HEK293 (cell line): ENCODE results near the gene GPX4.

Experiments used
- KLF8 ChIP-seq: fragments of 450-650 bp; formaldehyde crosslinking; IDR thresholded peaks from 2 replicates; pipeline ENCODE4 v1.5.1; 2016; ENCODE audit warnings: missing biosample characterization, missing genetic modification characterization
- SCRT2 ChIP-seq: fragments of 450-650 bp; formaldehyde crosslinking; IDR thresholded peaks from 2 replicates; pipeline ENCODE4 v1.5.1; 2016; ENCODE audit warnings: missing biosample characterization, missing genetic modification characterization
- TCF7L2 ChIP-seq: IDR thresholded peaks from 2 replicates; pipeline ENCODE4 v1.6.1; 2011; ENCODE audit warnings: low read depth, mild to moderate bottlenecking, inconsistent platforms, low read length, moderate library complexity, borderline replicate concordance
- YY2 ChIP-seq: fragments of 450-650 bp; formaldehyde crosslinking; IDR thresholded peaks from 2 replicates; pipeline ENCODE4 v1.5.1; 2016; ENCODE audit warnings: missing biosample characterization, missing genetic modification characterization
- ZIC2 ChIP-seq: fragments of 450-650 bp; formaldehyde crosslinking; IDR thresholded peaks from 2 replicates; pipeline ENCODE4 v1.5.1; 2016; ENCODE audit warnings: missing biosample characterization, missing genetic modification characterization
- ZNF146 ChIP-seq: fragments of 450-650 bp; formaldehyde crosslinking; IDR thresholded peaks from 2 replicates; pipeline ENCODE4 v1.5.1; 2016; ENCODE audit warnings: missing biosample characterization, missing genetic modification characterization
- ZNF223 ChIP-seq: fragments of 450-650 bp; formaldehyde crosslinking; IDR thresholded peaks from 2 replicates; pipeline ENCODE4 v1.5.1; 2016; ENCODE audit warnings: missing biosample characterization, missing genetic modification characterization
- ZNF404 ChIP-seq: fragments of 450-650 bp; formaldehyde crosslinking; IDR thresholded peaks from 2 replicates; pipeline ENCODE4 v1.5.1; 2017; ENCODE audit warnings: missing biosample characterization, missing genetic modification characterization
- ZNF555 ChIP-seq: fragments of 450-650 bp; formaldehyde crosslinking; conservative IDR thresholded peaks from 2 replicates; pipeline ENCODE4 v1.5.1; 2017; ENCODE audit warnings: missing biosample characterization, mild to moderate bottlenecking, missing genetic modification characterization, inconsistent platforms
- ZNF571 ChIP-seq: fragments of 450-650 bp; formaldehyde crosslinking; IDR thresholded peaks from 2 replicates; pipeline ENCODE4 v1.5.0; 2017; ENCODE audit warnings: missing biosample characterization, missing genetic modification characterization
- ZNF621 ChIP-seq: fragments of 450-650 bp; formaldehyde crosslinking; IDR thresholded peaks from 2 replicates; pipeline ENCODE4 v1.5.1; 2017; ENCODE audit warnings: missing biosample characterization, missing genetic modification characterization
- ZNF654 ChIP-seq: fragments of 450-650 bp; formaldehyde crosslinking; IDR thresholded peaks from 2 replicates; pipeline ENCODE4 v1.5.1; 2016; ENCODE audit warnings: low read depth, missing biosample characterization, missing genetic modification characterization
- ZNF664 ChIP-seq: fragments of 450-650 bp; formaldehyde crosslinking; IDR thresholded peaks from 2 replicates; pipeline ENCODE4 v1.5.1; 2016; ENCODE audit warnings: missing biosample characterization, missing genetic modification characterization
- ZNF768 ChIP-seq: fragments of 450-650 bp; formaldehyde crosslinking; IDR thresholded peaks from 2 replicates; pipeline ENCODE4 v1.5.1; 2018; ENCODE audit warnings: missing biosample characterization, mild to moderate bottlenecking, missing genetic modification characterization
- ZNF837 ChIP-seq: fragments of 450-650 bp; formaldehyde crosslinking; IDR thresholded peaks from 2 replicates; pipeline ENCODE4 v1.5.1; 2016; ENCODE audit warnings: missing biosample characterization, missing genetic modification characterization
- ZSCAN16 ChIP-seq: fragments of 450-650 bp; formaldehyde crosslinking; IDR thresholded peaks from 2 replicates; pipeline ENCODE4 v1.5.1; 2016; ENCODE audit warnings: missing biosample characterization, missing genetic modification characterization
- TF ChIP-seq, protein P1 (sequence below): fragments of 450-650 bp; formaldehyde crosslinking; IDR thresholded peaks from 2 replicates; pipeline ENCODE4 v1.5.1; 2016; ENCODE audit warnings: missing biosample characterization, missing genetic modification characterization
- TF ChIP-seq, protein P2 (sequence below): fragments of 450-650 bp; formaldehyde crosslinking; IDR thresholded peaks from 2 replicates; pipeline ENCODE4 v1.5.1; 2016; ENCODE audit warnings: missing biosample characterization, missing genetic modification characterization
- TF ChIP-seq, protein P3 (sequence below): fragments of 450-650 bp; formaldehyde crosslinking; optimal IDR thresholded peaks from 2 replicates; pipeline ENCODE3; 2016; ENCODE audit warnings: missing biosample characterization, mild to moderate bottlenecking, missing genetic modification characterization
- TF ChIP-seq, protein P4 (sequence below): fragments of 450-650 bp; formaldehyde crosslinking; IDR thresholded peaks from 2 replicates; pipeline ENCODE4 v1.5.1; 2016; ENCODE audit warnings: missing biosample characterization, missing genetic modification characterization
- TF ChIP-seq, protein P5 (sequence below): fragments of 450-650 bp; formaldehyde crosslinking; conservative IDR thresholded peaks from 2 replicates; pipeline ENCODE4 v1.5.1; 2016; ENCODE audit warnings: low read depth, missing biosample characterization, missing genetic modification characterization
- TF ChIP-seq, protein P6 (sequence below): fragments of 450-650 bp; formaldehyde crosslinking; IDR thresholded peaks from 2 replicates; pipeline ENCODE4 v1.5.1; 2016; ENCODE audit warnings: missing biosample characterization, missing genetic modification characterization
- TF ChIP-seq, protein P7 (sequence below): fragments of 450-650 bp; formaldehyde crosslinking; IDR thresholded peaks from 2 replicates; pipeline ENCODE4 v1.5.1; 2016; ENCODE audit warnings: missing biosample characterization, missing genetic modification characterization, borderline replicate concordance

The GPX4 gene

DNA sequence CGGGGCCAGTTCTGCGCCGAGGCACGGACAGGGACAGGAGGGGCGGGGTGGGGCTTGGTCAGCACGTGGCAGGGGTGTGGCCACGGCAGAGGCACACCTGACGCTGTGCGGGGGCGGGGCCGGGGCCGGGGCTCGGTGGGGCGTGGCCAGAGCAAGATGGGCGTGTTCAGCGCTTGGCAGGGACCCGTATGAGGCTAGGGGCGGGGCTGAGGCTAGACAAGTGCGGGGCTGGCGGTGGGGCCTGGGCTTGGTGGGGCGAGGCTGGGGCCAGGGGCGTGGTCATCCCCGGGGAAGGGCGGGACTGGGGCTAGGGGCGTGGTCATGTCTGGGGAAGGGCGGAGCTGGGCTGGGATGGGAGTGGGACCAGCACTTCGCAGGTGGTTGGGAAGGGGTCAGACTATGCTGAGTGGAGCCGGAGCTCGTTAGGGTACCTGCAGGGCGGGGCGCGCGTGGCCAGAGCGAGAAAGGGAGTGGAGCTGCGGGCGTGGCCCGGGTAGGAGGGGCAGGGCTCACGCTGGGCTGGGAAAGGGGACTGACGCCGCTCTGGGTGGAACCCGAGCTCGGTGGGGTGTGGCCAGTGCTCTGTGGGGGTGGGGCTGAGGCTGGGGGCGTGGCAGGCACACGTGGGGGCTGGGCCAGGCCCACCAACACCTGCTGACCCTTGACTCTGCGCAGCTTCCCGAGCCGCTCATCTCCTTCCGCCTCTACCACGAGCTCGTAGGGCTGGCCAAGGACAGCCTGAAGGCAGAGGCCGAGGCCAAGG is 21.4 kb upstream of the GPX4 start (continued):
- TF ChIP-seq, protein P1, sequence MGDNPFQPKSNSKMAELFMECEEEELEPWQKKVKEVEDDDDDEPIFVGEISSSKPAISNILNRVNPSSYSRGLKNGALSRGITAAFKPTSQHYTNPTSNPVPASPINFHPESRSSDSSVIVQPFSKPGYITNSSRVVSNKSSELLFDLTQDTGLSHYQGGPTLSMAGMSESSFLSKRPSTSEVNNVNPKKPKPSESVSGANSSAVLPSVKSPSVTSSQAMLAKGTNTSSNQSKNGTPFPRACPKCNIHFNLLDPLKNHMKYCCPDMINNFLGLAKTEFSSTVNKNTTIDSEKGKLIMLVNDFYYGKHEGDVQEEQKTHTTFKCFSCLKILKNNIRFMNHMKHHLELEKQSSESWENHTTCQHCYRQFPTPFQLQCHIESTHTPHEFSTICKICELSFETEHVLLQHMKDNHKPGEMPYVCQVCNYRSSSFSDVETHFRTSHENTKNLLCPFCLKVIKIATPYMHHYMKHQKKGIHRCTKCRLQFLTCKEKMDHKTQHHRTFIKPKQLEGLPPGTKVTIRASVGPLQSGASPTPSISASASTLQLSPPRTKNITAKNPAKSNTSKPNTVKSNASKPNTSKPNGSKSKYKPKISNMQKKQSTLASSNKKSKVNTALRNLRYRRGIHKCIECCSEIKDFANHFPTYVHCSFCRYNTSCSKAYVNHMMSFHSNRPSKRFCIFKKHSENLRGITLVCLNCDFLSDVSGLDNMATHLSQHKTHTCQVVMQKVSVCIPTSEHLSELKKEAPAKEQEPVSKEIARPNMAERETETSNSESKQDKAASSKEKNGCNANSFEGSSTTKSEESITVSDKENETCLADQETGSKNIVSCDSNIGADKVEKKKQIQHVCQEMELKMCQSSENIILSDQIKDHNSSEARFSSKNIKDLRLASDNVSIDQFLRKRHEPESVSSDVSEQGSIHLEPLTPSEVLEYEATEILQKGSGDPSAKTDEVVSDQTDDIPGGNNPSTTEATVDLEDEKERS (tag by site-specific recombination) = no peak
- no peak for TF ChIP-seq ZNF664 (tag by site-specific recombination)
- TF ChIP-seq, protein P2, sequence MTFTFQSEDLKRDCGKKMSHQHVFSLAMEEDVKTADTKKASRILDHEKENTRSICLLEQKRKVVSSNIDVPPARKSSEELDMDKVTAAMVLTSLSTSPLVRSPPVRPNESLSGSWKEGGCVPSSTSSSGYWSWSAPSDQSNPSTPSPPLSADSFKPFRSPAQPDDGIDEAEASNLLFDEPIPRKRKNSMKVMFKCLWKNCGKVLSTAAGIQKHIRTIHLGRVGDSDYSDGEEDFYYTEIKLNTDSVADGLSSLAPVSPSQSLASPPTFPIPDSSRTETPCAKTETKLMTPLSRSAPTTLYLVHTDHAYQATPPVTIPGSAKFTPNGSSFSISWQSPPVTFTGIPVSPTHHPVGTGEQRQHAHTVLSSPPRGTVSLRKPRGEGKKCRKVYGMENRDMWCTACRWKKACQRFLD (tag by site-specific recombination) = no peak
- no peak for TF ChIP-seq ZNF223 (tag by site-specific recombination)
- TF ChIP-seq ZSCAN16 (tag by site-specific recombination) = no peak
- TF ChIP-seq ZNF555 (tag by site-specific recombination) = no peak
- no peak for TF ChIP-seq ZNF654
- TF ChIP-seq, protein P3, sequence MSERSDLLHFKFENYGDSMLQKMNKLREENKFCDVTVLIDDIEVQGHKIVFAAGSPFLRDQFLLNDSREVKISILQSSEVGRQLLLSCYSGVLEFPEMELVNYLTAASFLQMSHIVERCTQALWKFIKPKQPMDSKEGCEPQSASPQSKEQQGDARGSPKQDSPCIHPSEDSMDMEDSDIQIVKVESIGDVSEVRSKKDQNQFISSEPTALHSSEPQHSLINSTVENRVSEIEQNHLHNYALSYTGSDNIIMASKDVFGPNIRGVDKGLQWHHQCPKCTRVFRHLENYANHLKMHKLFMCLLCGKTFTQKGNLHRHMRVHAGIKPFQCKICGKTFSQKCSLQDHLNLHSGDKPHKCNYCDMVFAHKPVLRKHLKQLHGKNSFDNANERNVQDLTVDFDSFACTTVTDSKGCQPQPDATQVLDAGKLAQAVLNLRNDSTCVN (tag by site-specific recombination) = peak; percentile 35
- no peak for TF ChIP-seq TCF7L2
- TF ChIP-seq ZIC2 (tag by site-specific recombination) = peak; percentile 41
- TF ChIP-seq, protein P4, sequence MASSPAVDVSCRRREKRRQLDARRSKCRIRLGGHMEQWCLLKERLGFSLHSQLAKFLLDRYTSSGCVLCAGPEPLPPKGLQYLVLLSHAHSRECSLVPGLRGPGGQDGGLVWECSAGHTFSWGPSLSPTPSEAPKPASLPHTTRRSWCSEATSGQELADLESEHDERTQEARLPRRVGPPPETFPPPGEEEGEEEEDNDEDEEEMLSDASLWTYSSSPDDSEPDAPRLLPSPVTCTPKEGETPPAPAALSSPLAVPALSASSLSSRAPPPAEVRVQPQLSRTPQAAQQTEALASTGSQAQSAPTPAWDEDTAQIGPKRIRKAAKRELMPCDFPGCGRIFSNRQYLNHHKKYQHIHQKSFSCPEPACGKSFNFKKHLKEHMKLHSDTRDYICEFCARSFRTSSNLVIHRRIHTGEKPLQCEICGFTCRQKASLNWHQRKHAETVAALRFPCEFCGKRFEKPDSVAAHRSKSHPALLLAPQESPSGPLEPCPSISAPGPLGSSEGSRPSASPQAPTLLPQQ (tag by site-specific recombination) = peak; percentile 66
- TF ChIP-seq ZNF621 (tag by site-specific recombination) = no peak
- TF ChIP-seq ZNF768 = no peak
- TF ChIP-seq, protein P5, sequence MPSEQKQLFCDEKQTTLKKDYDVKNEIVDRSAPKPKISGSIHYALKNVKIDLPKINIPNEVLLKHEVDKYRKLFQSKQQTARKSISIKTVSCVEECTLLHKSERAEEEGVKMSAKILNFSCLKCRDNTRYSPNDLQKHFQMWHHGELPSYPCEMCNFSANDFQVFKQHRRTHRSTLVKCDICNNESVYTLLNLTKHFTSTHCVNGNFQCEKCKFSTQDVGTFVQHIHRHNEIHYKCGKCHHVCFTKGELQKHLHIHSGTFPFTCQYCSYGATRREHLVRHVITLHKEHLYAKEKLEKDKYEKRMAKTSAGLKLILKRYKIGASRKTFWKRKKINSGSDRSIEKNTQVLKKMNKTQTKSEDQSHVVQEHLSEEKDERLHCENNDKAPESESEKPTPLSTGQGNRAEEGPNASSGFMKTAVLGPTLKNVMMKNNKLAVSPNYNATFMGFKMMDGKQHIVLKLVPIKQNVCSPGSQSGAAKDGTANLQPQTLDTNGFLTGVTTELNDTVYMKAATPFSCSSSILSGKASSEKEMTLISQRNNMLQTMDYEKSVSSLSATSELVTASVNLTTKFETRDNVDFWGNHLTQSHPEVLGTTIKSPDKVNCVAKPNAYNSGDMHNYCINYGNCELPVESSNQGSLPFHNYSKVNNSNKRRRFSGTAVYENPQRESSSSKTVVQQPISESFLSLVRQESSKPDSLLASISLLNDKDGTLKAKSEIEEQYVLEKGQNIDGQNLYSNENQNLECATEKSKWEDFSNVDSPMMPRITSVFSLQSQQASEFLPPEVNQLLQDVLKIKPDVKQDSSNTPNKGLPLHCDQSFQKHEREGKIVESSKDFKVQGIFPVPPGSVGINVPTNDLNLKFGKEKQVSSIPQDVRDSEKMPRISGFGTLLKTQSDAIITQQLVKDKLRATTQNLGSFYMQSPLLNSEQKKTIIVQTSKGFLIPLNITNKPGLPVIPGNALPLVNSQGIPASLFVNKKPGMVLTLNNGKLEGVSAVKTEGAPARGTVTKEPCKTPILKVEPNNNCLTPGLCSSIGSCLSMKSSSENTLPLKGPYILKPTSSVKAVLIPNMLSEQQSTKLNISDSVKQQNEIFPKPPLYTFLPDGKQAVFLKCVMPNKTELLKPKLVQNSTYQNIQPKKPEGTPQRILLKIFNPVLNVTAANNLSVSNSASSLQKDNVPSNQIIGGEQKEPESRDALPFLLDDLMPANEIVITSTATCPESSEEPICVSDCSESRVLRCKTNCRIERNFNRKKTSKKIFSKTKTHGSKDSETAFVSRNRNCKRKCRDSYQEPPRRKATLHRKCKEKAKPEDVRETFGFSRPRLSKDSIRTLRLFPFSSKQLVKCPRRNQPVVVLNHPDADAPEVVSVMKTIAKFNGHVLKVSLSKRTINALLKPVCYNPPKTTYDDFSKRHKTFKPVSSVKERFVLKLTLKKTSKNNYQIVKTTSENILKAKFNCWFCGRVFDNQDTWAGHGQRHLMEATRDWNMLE = no peak
- TF ChIP-seq ZNF571 (tag by site-specific recombination) = no peak
- TF ChIP-seq ZNF146 = no peak
- no peak for TF ChIP-seq ZNF837
- TF ChIP-seq SCRT2 (tag by site-specific recombination) = no peak
- TF ChIP-seq, protein P6, sequence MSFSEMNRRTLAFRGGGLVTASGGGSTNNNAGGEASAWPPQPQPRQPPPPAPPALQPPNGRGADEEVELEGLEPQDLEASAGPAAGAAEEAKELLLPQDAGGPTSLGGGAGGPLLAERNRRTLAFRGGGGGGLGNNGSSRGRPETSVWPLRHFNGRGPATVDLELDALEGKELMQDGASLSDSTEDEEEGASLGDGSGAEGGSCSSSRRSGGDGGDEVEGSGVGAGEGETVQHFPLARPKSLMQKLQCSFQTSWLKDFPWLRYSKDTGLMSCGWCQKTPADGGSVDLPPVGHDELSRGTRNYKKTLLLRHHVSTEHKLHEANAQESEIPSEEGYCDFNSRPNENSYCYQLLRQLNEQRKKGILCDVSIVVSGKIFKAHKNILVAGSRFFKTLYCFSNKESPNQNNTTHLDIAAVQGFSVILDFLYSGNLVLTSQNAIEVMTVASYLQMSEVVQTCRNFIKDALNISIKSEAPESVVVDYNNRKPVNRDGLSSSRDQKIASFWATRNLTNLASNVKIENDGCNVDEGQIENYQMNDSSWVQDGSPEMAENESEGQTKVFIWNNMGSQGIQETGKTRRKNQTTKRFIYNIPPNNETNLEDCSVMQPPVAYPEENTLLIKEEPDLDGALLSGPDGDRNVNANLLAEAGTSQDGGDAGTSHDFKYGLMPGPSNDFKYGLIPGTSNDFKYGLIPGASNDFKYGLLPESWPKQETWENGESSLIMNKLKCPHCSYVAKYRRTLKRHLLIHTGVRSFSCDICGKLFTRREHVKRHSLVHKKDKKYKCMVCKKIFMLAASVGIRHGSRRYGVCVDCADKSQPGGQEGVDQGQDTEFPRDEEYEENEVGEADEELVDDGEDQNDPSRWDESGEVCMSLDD = no peak
- no peak for TF ChIP-seq YY2 (tag by site-specific recombination)
- TF ChIP-seq, protein P7, sequence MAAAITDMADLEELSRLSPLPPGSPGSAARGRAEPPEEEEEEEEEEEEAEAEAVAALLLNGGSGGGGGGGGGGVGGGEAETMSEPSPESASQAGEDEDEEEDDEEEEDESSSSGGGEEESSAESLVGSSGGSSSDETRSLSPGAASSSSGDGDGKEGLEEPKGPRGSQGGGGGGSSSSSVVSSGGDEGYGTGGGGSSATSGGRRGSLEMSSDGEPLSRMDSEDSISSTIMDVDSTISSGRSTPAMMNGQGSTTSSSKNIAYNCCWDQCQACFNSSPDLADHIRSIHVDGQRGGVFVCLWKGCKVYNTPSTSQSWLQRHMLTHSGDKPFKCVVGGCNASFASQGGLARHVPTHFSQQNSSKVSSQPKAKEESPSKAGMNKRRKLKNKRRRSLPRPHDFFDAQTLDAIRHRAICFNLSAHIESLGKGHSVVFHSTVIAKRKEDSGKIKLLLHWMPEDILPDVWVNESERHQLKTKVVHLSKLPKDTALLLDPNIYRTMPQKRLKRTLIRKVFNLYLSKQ (tag by site-specific recombination) = peak; percentile 7; the same call in 1 of the 2 replicates
- TF ChIP-seq KLF8 (tag by site-specific recombination) = peak; percentile 98
- TF ChIP-seq ZNF404 = no peak
